ENCODE results near the gene BCR.

Gene BCR

DNA sequence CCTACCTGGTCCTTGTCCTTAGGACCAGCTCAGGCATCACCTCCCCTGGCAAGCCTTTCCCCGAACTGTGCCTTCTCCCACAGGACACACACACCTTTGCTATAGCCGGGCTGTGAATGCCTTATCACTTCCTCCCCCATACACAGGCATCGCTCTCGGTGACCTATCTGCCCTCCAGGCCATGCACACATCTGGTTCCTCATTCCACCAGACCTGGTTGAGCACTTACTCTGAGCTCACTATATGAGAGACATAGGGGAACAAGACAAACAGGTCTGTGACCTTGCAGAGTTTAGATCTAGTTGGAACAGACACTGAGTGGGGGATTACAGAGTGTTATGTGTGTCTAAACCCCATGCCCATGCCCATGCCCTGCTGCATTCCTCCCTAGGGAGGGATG lies 3.1 kb upstream of the BCR start:
- no peak for DNase-seq

DNA sequence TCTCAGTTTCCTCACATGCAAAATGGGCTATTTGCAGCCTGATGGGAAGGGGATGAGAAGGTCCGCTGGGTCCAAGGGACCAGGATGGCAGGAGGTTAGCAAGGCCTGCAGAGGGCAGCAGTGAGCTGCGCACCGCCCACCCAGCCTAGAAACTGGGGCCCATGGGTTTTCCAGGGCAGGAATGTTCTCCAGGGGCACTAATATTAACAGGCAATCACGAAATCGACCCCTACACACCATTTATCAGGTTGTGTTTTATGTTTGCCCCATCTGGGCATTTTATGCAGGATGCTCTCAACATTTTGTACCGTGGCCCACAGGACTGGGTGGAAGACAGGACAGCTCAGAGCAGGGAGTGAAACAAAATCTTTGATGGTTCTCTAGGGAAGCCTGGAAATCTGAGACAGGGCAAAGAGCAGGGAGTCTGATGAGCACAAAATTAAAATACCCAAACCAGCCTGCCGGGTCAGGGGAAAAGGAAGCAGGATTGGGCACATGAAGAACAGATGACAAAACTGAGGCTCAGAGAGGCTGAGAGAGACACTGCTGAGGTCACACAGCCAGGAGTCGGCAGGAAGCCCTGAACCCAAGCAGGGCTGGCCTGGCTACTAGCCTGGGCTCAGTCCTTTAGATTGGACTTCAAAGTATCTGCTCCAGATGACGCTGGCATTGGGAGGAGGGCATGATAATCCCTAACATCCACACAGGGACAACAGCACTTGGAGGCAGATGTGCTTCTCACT lies 1.6 kb upstream of the BCR start:
- DNase-seq = peak; percentile 63 to 65

DNA sequence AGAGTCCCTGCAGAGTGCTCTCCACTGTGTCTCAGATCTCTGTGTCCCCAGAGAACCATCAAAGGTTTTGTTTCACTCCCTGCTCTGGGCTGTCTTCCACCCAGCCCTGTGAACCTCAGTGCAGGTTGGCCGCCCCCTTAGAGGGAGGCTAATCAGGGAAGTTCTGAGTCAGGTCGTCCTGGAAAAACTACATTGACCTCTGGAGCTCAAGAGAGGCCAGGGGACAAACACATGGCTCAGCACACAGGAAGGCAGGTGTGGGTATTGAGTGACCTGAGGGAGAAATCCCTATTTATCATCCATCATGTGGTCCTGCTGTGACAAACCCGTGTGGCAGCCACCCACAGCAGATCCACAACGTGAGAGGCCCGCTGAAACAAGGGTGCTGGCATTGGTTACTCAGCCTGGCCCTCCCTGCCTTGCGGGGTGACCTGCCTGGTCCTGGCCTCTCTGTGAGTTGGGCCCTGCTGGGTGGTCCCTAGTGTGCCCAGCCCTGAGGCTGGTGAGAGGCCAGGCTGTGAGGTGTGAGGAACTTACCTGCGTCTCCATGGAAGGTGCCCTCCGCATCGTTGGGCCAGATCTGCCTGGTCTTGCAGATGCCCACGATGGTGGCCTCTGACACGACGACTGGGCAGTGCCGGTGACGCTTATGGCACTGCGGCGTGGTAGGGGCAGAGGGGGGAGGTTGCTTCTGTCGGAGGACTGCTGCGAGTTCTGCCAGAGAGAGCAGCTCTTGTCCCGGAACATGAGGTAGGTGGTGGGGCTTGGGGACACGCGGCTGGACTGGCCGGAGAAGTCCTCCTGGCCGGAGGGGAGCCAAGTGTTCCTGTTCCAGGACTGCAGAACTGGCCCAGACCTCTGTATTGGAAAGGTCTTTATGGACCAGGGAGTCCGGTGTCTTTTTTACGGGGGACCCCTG lies 669 bp upstream of the BCR start:
- no peak for DNase-seq

DNA sequence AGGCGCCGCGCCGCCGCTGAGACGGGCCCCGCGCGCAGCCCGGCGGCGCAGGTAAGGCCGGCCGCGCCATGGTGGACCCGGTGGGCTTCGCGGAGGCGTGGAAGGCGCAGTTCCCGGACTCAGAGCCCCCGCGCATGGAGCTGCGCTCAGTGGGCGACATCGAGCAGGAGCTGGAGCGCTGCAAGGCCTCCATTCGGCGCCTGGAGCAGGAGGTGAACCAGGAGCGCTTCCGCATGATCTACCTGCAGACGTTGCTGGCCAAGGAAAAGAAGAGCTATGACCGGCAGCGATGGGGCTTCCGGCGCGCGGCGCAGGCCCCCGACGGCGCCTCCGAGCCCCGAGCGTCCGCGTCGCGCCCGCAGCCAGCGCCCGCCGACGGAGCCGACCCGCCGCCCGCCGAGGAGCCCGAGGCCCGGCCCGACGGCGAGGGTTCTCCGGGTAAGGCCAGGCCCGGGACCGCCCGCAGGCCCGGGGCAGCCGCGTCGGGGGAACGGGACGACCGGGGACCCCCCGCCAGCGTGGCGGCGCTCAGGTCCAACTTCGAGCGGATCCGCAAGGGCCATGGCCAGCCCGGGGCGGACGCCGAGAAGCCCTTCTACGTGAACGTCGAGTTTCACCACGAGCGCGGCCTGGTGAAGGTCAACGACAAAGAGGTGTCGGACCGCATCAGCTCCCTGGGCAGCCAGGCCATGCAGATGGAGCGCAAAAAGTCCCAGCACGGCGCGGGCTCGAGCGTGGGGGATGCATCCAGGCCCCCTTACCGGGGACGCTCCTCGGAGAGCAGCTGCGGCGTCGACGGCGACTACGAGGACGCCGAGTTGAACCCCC lies 798 bp downstream of the BCR start:
- DNase-seq = peak in 1 of 2 donors; percentile 33

DNA sequence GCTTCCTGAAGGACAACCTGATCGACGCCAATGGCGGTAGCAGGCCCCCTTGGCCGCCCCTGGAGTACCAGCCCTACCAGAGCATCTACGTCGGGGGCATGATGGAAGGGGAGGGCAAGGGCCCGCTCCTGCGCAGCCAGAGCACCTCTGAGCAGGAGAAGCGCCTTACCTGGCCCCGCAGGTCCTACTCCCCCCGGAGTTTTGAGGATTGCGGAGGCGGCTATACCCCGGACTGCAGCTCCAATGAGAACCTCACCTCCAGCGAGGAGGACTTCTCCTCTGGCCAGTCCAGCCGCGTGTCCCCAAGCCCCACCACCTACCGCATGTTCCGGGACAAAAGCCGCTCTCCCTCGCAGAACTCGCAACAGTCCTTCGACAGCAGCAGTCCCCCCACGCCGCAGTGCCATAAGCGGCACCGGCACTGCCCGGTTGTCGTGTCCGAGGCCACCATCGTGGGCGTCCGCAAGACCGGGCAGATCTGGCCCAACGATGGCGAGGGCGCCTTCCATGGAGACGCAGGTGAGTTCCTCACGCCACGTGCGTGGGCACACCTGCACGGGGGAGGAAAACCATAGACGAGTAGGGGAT lies 1.5 kb downstream of the BCR start:
- DNase-seq = no peak

DNA sequence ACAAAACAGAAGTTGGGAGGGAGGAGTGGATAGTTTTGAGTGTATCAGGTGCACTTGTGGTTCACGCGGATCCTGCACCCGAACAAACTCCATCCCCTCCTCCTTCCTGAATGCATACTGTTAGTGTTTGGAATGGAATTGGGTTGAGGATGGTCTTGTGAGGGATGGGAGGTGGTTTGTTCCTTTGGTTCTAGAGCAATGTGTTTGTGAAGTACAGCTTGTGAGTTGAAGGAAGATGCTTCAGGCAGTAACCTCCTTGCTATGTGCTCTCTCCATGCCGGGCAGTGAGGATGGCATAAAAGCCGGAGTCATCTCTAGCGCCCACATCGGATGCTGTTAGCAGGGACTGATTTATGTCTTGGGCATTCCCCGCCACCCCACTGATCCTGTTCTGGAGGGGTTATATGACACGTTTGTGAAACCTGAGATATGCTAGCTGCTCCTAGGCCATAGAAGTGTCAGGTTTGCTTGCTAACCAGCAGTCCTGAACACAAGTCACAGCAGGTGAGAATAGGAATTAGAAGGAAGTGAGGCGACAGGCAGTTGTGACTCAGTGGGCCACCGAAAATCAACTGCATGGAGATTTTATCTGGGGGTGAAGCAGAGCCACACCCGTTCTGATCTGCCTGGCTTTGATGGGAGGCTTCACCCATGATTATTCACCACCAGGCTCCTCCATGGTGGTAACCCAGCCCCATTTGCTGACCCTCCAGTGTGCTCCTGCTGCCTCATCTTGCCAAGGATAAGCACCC lies 2.2 kb downstream of the BCR start:
- peak; percentile 51 to 58 for DNase-seq

DNA sequence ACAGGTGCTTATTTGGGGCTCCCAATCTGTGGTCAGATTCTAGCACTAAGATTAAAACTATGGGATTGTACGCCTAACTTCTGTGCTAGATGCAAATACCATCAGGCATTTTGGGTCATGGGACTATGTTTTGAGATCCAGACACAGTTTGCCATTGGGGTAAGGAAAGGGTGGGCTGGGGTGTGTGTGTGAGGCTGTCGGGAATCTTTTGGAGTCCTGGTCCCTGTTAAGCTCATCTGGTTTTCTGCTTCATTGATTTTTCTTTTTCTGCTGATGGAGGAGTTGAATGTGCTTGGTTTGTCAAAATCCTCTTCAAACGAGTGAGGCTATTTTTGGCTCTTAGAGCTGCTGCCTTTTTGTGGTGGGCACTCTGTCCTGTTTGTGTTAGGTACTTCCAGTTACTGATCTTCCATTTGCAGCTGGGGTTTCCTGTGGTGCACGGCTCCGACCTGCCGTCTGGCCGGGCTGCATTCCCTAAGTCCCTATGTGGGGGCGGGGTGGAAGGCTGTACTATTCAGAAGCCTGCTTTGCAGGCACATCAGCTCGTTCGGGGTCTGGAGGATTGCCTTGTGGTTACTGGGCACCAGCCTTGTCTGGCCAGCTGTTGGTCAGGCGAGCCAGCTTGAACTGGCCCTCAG lies 2.9 kb downstream of the BCR start:
- DNase-seq = no peak

- DNase-seq = no peak
Measured at GRCh38 chr22:23184100-23184763, 3.9 kb downstream of the BCR start.

DNA sequence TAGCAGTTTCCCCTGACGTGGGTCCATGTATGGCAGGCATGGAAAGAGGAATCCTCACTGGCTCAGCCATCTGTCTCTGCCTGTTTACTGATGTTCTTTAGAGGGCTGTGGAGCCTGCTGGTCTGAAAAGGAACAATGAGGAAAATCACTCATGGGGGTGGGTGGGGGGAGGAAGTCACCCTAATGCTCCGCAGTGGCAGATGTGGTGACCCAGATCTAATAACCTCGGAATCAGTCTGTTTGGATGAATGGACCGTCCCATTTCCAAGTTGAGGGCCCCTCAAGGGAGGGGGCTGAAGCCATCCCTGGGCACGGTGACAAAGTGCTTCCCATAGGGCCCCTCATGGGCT lies 4.4 kb downstream of the BCR start:
- DNase-seq = no peak

DNA sequence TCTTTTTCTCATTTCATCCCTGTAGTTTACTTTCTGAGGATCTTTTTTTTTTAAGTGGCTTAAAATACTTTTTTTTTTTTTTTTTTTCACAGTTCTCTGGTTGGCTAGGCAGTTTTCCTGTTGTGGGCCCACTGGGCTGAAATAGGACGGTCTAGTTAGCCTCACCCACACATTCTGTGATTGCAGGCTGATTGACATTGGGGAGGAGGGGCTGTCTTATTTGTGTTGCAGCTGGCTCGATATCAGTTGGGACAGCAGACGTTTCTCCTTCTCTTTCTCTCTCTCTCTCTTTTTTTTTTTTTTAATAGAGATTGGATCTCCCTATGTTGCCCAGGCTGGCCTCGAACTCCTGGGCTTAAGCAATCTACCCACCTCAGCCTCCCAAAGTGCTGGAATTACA lies 6.9 kb downstream of the BCR start:
- no peak for DNase-seq

DNA sequence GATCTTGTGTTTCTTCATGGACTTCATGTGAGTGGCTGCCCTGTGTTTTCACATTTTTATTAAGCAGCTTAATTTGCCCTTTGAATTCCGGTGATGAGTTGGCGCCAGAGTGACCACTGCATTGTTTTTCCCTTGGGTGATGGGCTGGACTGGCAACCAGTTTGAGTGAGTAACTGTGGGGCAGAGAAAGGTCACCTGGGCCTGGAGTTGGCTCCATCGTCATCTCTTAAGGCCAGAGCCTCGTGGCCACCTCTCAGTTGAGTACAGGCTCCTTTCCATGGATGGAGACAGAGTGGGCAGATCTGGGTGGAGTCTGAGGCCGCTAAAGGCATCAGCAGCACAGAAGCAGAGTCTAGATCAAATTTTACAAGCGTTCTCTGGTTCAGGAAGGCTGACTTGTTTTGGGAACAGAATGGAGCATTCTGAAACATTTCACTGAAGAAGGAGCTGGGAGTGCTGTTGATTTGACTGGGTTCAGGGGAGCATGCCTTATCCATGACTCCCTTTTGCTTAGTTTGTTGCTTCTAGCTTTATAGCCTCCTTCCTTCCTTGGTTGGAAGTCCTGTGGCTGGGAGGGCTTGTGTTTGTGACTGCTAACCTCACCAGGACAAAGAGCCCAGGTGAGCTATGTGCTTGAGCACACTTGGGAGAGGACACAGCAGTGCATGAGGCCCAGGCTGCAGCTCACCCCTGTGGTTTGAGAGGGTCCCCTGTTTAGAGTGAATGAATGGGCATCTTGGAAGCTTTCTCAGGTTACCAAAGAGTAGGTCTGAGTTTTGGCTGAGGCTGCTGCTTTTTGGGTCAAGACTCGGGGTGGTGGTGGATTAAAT lies 7.8 kb downstream of the BCR start:
- DNase-seq = no peak

DNA sequence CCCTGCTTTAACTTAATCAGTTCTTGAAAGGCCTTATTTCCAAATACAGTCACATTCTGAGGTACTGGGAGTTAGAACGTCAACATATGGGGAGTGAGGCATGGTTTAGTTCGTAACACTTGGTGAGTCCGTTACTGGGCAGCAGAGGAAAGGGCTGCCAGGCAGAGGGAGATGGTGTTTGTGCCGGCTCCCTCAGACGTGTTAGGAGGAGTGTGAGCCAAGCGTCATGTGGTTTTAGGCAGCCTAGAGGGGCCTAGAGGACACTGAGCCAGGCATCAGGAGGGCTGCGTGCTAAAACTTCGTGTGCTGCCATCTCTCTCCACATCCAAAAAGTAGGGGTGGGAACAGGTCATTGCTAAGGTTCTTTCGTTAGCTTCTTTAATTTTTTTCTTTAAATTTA lies 10.2 kb downstream of the BCR start:
- no peak for DNase-seq

GRCh38 chr22:23192133-23192532 lies 11.8 kb downstream of the BCR start:
- no peak for DNase-seq

DNA sequence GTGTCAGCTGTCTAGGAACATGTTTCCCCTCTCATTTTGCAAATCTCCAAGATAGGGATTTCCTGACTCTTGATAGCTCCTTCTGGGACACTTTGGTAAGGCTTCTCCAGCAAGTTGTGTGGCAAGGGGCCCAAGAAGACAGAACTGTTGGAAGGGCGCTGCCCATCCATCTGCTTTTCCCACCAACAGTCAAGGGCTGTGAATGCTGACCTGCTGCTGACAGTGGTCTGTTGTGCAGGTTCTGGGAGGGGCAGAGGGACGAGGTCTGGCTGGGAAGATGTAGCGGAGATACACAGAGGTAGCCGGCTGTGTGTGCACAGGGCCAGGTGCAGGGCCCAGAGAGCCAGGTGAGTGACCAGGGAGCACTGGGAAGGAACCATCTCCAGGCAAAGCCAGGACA lies 12.2 kb downstream of the BCR start:
- no peak for DNase-seq

DNA sequence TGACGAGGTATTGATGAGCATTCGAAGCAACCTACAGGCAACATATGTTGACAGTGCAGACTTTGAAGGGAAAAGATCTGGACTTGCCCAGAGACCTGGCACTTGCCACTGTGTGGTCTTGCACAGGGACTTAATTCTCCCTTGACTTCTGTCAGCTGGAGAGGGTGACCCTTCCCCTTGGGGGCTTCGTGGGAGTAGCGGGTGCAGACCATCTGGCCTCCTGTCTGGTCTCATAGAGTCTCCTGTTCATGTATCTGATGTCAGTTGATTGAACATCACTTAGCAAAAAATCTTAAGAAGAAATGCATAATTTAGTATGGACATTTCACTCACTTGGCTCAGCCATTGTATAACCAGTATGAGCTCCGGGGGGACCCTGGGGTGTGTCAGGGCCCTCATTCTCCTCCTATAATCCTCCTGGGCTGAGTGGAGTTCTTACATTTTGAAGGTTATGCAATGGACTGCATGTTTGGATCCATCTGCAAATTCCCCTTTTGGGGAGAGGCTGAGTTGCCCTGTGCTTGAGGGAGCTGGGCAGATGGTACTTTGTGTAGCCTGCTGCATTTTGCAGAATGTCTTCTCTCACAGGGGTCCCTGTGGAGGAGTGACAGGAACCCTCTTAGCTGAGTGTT lies 13.0 kb downstream of the BCR start:
- no peak for DNase-seq

GRCh38 chr22:23193882-23194281 lies 13.6 kb downstream of the BCR start:
- DNase-seq = no peak

DNA sequence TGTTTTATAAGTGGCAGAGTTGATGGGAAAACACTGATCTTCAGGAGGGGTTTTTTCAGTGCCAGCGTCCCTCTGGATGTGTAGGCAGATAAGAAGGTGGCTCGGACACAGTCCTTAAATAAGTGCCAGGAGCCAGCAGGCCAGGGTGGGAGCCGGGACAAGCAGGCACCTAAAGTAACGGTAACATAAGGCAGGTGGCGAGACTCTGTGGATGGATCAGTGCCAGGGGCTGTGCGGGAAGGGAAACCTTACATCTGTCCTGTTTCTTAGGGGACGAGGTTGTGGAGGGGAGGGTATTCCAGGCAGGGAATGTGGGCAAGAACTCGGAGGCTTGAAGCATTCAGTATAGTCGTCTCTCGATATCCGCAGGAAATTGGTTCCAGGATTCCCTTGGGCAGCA lies 15.9 kb downstream of the BCR start:
- DNase-seq = no peak

DNA sequence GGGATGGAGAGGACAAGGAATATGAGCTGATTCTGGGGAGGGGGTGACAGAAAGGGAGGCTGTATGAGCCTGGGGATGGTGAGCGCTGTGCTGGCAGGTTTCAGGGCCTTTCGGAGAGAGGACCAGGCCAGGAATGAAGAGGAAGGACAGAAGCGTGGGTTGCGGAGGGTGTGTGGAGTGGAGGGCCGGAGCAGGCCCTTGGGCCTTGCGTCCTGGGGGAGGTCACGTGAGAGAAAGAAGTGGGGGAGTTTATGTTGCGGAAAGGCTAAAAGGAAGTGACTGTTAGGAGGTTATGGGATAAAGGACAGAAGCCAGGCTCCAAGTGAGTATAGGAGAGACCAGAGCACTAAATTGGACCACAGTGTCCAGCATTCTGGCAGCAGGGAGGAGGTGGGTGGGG lies 17.5 kb downstream of the BCR start:
- DNase-seq = no peak

DNA sequence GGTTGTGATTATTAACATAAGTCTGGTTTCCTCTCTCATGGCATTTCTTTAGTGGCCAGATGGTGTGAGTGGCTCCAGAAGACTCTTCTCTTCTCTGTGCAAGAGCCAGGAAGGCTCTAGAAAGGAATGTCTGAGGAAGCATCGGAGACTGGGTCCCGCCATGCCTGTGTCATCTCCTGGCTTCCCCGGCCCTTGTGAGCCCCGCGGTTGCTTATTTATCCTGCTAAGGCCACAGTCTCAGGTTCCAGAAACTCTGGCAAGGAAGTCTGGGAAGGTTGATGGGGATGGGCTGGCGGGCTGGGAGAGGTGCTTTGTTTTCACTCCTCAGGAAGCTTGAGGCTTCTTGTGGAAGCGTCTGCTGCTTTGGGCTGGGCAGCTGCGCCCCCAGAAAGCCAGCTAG lies 18.9 kb downstream of the BCR start:
- no peak for DNase-seq

DNA sequence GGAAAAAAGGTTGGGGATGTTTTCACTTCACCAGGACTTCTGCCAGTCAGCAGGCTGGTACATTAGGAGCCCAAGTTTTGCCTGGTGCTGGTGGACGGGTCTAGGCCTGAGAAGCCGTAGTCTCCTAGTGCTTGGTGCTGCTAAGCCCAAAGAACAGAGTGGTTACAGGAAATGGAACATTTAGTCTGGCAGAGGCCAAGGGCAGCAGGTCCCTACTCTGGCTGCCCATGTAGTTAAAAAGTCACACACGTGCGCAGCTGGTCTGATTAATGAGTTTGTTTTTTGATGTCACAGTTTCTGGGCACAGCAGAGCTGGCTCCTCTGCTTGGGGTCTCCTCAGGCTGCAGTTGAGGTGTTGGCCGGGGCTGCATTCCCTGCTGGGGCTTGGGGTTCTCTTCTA lies 20.6 kb downstream of the BCR start:
- DNase-seq = no peak

Data from CD4-positive, alpha-beta T cell treated with Interleukin-1 beta for 1 hour (primary cell).